DND-41 (cell line): ENCODE results near the gene VASH1.

Experiments
- ATAC-seq: fragments of 200-7000 bp; cut with Tn5 transposase; 3 replicates; pipeline ENCODE4 v1.9.1; 2021; ENCODE audit warnings: low read depth; ENCODE audit not compliant: insufficient read depth
- DNase-seq: peaks from one replicate; pipeline ENCODE4 v3.0.0-alpha.2; 2020
- H2AFZ ChIP-seq: 2 replicates; pipeline ENCODE4 v1.6.0; 2012; ENCODE audit warnings: low read depth, low read length
- H3K27ac ChIP-seq: 2 replicates; pipeline ENCODE4 v1.5.1; 2012; ENCODE audit warnings: low read length, inconsistent platforms
- H3K27me3 ChIP-seq: fragments of 200-600 bp; sonication (generic); 2 replicates; pipeline ENCODE4 v1.6.0; 2012; ENCODE audit warnings: low read length, mild to moderate bottlenecking, inconsistent platforms; ENCODE audit not compliant: insufficient read depth, poor library complexity
- H3K36me3 ChIP-seq: 2 replicates; pipeline ENCODE4 v1.5.1; 2012; ENCODE audit warnings: low read length, inconsistent platforms; ENCODE audit not compliant: insufficient read depth
- H3K4me1 ChIP-seq: 2 replicates; pipeline ENCODE4 v1.5.1; 2012; ENCODE audit warnings: mild to moderate bottlenecking, low read length; ENCODE audit not compliant: insufficient read depth
- H3K4me2 ChIP-seq: 2 replicates; pipeline ENCODE4 v1.6.0; 2012; ENCODE audit warnings: mild to moderate bottlenecking, moderate library complexity, low read length, inconsistent platforms; ENCODE audit not compliant: insufficient read depth
- H3K4me3 ChIP-seq, 2 experiments: fragments of 200-600 bp in 1 of 2; shearing (Covaris generic) in 1 of 2; 2 replicates each; pipeline ENCODE4 v1.5.1; 2012 to 2016; ENCODE audit warnings: inconsistent platforms in 2 of 2, low read length in 2 of 2, mild to moderate bottlenecking in 2 of 2, low read depth in 1 of 2, moderate library complexity in 1 of 2
- H3K79me2 ChIP-seq: 2 replicates; pipeline ENCODE4 v1.6.0; 2012; ENCODE audit warnings: low read length, inconsistent platforms; ENCODE audit not compliant: insufficient read depth
- H3K9ac ChIP-seq: 2 replicates; pipeline ENCODE4 v1.6.0; 2012; ENCODE audit warnings: low read depth, mild to moderate bottlenecking, inconsistent platforms, low read length, moderate library complexity
- H3K9me3 ChIP-seq: 2 replicates; pipeline ENCODE4 v1.5.1; 2012; ENCODE audit warnings: low read length, moderate library complexity, mild to moderate bottlenecking, inconsistent platforms; ENCODE audit not compliant: insufficient read depth, severe bottlenecking
- H4K20me1 ChIP-seq: 2 replicates; pipeline ENCODE4 v1.6.0; 2012; ENCODE audit warnings: low read length; ENCODE audit not compliant: insufficient read depth
- EZH2 ChIP-seq: IDR thresholded peaks from 3 replicates; pipeline ENCODE4 v1.6.1; 2012; ENCODE audit warnings: borderline replicate concordance, low read depth, mild to moderate bottlenecking, moderate library complexity, low read length, inconsistent platforms; ENCODE audit not compliant: severe bottlenecking
- TF ChIP-seq, protein P1 (sequence below): IDR thresholded peaks from 2 replicates; pipeline ENCODE4 v1.5.1; 2012; ENCODE audit warnings: borderline replicate concordance, low read length, moderate library complexity, mild to moderate bottlenecking; ENCODE audit not compliant: poor library complexity, severe bottlenecking; ENCODE audit errors: extremely low read depth

Gene VASH1

DNA sequence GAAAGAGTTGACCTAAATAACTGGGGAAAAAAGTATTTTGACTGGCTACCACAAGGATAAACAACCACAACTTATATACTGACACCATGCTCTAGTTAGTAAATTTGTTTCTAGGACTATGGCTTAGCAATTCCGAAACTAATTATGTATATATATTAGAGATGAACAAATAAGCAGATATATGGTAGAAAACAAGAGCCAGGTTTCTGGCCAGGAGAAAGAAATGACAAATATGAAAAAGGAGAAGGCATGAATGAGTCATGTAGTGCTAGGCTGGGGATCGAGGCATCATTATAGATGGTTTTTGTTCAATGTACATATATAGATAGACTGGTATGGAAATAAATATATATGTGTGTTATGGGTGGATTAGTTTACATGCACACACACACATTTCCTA, 59.4 kb downstream of the VASH1 start:
- Histone ChIP-seq H3K79me2 (no peaks in the 10 kb centered on the region), H3K4me2 (no peak overlapping the region), H3K9ac (no peak overlapping the region), H3K4me1 (no peaks in the 10 kb centered on the region), H3K36me3 (no peaks in the 10 kb centered on the region), H4K20me1 (no peaks in the 10 kb centered on the region), H3K4me3 (no peak overlapping the region), H2AFZ (no peak overlapping the region), H3K9me3 (no peaks in the 10 kb centered on the region), H3K27me3 (peaks cover 4% of the 10 kb centered on the region), H3K27ac (no peak overlapping the region)
- ATAC-seq (no peak), DNase-seq (no peak)
- TF ChIP-seq EZH2 = no peak
- TF ChIP-seq, protein P1, sequence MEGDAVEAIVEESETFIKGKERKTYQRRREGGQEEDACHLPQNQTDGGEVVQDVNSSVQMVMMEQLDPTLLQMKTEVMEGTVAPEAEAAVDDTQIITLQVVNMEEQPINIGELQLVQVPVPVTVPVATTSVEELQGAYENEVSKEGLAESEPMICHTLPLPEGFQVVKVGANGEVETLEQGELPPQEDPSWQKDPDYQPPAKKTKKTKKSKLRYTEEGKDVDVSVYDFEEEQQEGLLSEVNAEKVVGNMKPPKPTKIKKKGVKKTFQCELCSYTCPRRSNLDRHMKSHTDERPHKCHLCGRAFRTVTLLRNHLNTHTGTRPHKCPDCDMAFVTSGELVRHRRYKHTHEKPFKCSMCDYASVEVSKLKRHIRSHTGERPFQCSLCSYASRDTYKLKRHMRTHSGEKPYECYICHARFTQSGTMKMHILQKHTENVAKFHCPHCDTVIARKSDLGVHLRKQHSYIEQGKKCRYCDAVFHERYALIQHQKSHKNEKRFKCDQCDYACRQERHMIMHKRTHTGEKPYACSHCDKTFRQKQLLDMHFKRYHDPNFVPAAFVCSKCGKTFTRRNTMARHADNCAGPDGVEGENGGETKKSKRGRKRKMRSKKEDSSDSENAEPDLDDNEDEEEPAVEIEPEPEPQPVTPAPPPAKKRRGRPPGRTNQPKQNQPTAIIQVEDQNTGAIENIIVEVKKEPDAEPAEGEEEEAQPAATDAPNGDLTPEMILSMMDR = no peak

DNA sequence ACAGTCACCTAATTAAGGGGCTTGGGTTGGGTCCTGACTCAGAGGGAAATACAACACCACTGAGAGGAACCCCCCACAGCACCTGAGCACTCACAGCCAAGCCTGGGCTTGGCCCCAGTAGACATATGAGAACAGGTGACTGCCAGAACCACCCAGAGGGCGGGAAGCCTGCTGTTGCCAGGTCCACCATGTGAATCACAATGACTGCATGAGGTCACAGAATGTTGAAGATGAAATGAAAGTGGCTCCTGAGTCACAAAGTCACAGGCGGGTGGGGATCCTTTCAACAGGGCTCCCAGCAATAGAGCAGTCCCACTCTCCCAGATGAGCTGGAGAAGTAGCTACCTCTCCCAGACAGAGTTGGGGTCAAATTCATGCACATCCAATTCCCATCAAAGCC, 64.9 kb downstream of the VASH1 start, which contains the start of gene LRRC74A:
Gene LRRC74A, plus strand, starts transcription at position 287 of the 400 bp plus-strand sequence. CDS start 290 bp downstream, outside the sequence.
- H3K9ac ChIP-seq = no peak within 1 kb of the TSS
- TF ChIP-seq EZH2 = no peak
- TF ChIP-seq, protein P1 = no peak
- H3K27me3 ChIP-seq = peaks cover 7% of the 10 kb centered on the region
- no peaks in the 10 kb centered on the region for H4K20me1 ChIP-seq
- H3K4me2 ChIP-seq = no peak within 1 kb of the TSS
- no peak within 1 kb of the TSS for H3K27ac ChIP-seq
- ATAC-seq = no peak
- DNase-seq = no peak
- H3K9me3 ChIP-seq = no peaks in the 10 kb centered on the region
- no peaks in the 10 kb centered on the region for H3K79me2 ChIP-seq
- H3K36me3 ChIP-seq = no peaks in the 10 kb centered on the region
- H2AFZ ChIP-seq = no peak within 1 kb of the TSS
- no peaks in the 10 kb centered on the region for H3K4me1 ChIP-seq
- no peak within 1 kb of the TSS for H3K4me3 ChIP-seq

DNA sequence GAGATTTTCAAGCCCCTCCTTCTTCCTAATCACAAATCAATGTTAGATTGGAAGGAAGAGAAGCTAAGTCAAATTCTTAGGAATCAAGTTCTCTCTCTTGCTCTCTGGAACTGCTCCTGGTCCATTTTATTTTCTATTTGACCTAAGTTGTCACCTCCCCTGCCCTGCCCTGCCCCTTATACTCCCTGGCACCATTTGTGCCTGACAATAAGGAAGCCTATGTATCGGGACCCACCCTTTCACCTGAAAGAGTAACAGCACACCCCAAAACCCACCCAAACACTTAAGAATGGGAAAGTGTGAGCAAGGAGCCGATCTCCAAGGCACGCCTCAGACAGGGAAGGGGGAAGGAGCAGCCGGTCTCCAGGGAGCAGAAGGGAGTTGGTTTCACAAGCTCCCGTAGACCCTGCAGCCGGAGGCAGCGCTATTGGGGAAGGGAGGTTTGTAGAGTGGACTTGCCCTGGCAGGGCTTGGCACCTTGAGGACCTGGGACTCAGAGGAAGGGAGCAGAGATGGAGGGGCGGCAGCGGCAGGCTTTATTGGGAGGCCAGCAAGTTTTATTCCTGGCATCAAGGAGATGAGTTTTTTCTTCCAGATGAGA, 66.5 kb downstream of the VASH1 start:
- Histone ChIP-seq H3K9ac (no peak overlapping the region), H2AFZ (no peak overlapping the region), H3K4me2 (no peak overlapping the region), H3K4me1 (no peaks in the 10 kb centered on the region), H3K9me3 (no peaks in the 10 kb centered on the region), H3K36me3 (no peaks in the 10 kb centered on the region), H3K79me2 (no peaks in the 10 kb centered on the region), H4K20me1 (no peaks in the 10 kb centered on the region), H3K4me3 (no peak overlapping the region), H3K27ac (no peak overlapping the region), H3K27me3 (peaks cover 16% of the 10 kb centered on the region)
- ATAC-seq (no peak), DNase-seq (no peak)
- TF ChIP-seq, protein P1 = no peak
- TF ChIP-seq EZH2 = no peak
